T47D (cell line): ENCODE measurements around the gene GPR63.

Experiments
- DNase-seq, 2 experiments: peaks; one replicate each; pipeline versions ENCODE4 v3.0.0 to v3.0.0-alpha.2; 2011 to 2012; ENCODE audit warnings: low read depth in 1 of 2, low spot score in 1 of 2
- JUND ChIP-seq: IDR thresholded peaks from 2 replicates; pipeline ENCODE4 v1.6.1; 2012; ENCODE audit warnings: low read depth
- in situ Hi-C: cut with HindIII; loops from 2 replicates; pipeline ENCODE4 v1.10.0; 2016; ENCODE audit warnings: low sequenced_read_pairs, low pct_unique_long_range_greater_than_20kb

Gene GPR63

GRCh38 chr6:96766769-96767168 is 70.5 kb downstream of the GPR63 start:
- TF ChIP-seq JUND: no peak
- in situ Hi-C loops: no loop called here
- DNase-seq: no peak

- TF ChIP-seq JUND: no peak
- in situ Hi-C loops: no loop called here
- no peak for DNase-seq
Measured at GRCh38 chr6:96762599-96762998, 74.7 kb downstream of the GPR63 start.

DNA sequence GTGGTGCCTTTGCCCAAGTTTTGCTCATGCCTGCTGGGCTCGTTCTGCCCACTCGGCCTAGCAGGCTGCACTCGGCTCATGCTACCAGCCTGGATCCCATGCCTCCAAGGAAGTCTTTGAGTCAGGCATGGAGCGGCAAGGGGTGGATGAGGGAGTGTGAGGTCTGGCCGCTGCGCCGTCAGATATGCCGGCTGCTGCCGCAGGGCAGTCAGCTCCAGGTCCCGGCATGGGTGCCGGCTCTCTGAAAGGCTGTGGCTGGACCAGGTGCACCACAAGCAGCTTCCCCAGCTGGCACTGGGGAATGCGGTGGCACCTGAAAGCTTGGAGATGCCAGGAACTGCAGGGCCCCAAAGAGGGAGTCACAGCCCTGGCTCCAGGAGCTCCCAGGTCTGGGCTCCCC is 75.5 kb downstream of the GPR63 start:
- in situ Hi-C loops: no loop called here
- no peak for TF ChIP-seq JUND
- no peak for DNase-seq

GRCh38 chr6:96760153-96760687 is 77.1 kb downstream of the GPR63 start:
- in situ Hi-C loops: no loop called here
- no peak for TF ChIP-seq JUND
- DNase-seq: peak; percentile 22 to 61

GRCh38 chr6:96755096-96755495 is 82.2 kb downstream of the GPR63 start:
- no peak for DNase-seq
- TF ChIP-seq JUND: no peak
- in situ Hi-C loops: no loop called here

DNA sequence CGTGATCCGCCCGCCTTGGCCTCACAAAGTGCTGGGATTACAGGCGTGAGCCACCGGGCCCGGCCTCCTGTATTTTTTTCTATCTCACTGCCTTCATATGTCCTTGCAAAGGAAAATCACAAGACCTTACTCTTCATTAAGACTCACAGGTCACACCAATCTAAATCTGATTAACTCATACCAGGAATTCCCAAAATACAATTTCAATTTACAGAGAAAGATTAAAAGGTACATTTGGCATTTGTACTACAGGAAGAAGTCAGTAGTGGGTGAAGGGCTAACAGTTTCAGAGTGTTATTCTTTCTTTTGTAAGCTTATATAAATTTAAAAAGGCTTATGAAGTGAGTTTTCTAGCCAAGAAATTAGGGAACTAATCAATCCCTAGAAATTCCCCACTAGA is 87.4 kb downstream of the GPR63 start:
- in situ Hi-C loops: no loop called here
- DNase-seq: no peak
- no peak for TF ChIP-seq JUND
